Measurements from ENCODE around the gene NINJ1.

GRCh38 chr9:93172666-93173364, 38.8 kb upstream of the NINJ1 start:
- no peak for TF ChIP-seq CTCF (IDR thresholded peaks at IDR 0.05 in 4 of 5, conservative IDR thresholded peaks at IDR 0.05 in 1 of 5)
- TF ChIP-seq POLR2A (IDR thresholded peaks at IDR 0.05), result no peak
